NCI-H345 treated with DMSO at 0.1 percent for 48 hours (cell line): ENCODE data around the gene TMED9.
"Not testable (repeated sequence)": the region's sequence is repeated elsewhere in the genome, so short reads cannot be mapped to it uniquely, and the experiment has no call there.

Experiments
- DNase-seq: peaks from one replicate; lab custom pipeline; 2025; ENCODE audit not compliant: unreplicated experiment; lab: John Stamatoyannopoulos, UW

TMED9 gene

DNA sequence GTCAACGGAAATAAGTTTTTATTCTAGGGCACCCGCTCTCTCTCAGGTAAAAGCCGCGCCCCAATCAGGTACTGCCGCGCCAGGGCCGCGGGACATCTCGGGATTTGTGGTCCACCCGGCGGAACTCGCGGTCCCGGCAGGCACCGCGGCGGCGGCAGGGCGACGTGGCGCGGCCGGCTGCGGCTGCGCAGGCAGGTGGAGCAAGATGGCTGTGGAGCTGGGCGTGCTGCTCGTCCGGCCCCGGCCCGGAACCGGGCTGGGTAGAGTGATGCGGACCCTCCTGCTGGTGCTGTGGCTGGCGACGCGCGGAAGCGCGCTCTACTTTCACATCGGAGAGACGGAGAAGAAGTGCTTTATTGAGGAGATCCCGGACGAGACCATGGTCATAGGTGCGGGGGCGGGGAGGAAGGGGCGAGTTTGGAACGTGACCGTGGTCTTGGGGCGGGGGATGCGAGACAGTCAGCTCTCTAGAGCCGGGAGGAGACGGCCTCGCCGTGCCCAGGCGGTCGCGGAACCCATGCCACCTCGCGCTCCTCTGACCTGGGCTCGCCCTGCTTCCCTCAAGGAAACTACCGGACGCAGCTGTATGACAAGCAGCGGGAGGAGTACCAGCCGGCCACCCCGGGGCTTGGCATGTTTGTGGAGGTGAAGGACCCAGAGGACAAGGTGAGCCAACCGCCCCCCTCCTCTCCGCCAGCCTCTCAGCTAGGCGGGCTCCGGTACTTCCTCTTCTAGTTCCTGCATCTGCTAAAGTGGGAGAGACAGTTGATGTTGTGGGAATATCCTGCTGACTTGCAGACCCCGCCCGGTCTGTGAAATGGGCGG lies at the start of gene TMED9:
TMED9 (plus strand) TSS at position 194 of the 825 bp plus-strand sequence; CDS start at position 206, 12 bp downstream.
- DNase-seq: peak; percentile 90

DNA sequence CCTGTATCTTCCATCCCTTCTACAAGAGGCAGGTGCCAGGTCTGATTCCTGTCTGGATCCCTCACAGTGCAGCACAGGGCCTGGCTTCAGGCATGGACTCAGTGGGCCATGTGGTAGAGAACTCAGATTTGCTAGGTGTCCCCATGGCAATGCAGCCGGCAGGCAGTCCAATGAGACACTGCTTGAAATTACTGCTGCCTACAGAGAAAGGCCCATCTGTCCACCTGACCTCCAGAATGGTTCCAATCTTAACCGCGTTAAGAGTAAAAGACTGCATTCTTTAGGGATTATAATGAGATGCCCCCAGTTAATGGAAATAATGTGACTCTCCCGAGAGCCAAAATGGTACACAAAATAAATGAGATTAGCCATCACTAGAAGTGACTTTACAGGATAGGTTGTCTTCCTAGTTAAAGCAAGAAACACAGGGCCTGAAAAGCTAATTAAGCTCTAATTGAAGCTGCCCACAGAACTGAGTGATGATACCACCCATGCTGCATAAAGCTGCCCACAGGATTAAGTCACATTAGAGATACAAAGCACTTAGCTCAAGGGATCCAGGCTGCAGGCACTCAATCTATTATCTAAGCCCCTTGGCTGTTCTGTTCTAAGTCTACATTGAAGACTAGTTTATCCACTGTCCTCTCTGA lies 49.1 kb upstream of the TMED9 start:
- no peak for DNase-seq

DNA sequence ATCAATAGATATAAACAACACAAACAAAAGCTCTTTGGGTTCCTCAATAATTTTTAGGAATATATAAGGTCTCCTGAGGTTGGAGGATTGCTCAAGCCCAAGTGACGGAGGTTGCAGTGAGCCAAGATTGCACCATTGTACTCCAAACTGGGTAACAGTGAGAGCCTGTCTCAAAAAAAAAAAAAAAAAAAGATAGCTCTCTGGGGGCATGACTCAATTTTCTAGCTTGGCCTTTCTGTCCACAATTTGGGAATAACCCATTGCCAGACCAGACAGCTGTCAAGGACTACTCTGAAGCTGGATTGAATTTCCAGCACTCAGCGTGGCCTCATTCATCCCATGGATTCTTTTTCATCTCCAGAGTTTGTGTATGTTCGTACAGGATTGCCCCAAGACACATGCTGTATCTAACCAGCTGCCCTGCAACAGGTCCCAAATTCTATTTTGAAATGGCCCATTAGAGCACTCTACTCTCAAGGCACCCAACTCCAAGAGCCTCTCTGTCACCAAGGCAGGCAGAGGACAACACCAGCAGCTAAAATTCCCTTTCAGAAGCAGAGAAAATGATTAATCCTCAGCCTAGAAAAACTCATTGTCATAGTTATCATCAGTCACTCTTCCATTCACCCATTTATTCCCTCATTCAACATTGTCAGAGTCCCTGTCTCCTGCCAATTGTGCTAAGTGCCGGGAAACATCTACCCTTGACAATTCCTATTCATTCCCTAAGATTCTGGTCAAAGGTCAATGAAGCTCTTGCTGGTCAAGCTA lies 46.3 kb upstream of the TMED9 start:
- DNase-seq: no peak

DNA sequence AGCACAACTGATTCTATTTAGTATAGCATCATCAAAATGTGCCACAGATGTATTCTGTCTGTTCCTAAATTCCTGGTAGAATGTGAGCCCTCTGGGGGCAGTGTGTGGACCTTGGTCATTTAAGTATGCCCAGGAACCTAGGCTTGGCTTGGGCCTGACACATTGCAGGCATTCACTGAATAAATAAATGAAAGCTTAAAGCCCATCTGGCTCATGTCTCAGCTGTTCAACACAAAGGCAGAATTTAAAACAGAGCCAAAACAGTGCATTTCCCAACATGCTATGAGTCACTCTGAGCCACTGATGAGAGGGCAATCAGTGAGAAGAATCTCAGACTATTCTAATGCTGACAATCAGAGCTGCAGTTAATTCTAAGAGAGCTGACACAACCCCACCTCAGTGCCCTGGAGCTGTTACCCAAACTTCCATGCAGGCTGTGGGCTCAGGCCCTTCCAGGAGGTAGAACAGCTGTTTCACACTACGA lies 45.7 kb upstream of the TMED9 start:
- DNase-seq: no peak

DNA sequence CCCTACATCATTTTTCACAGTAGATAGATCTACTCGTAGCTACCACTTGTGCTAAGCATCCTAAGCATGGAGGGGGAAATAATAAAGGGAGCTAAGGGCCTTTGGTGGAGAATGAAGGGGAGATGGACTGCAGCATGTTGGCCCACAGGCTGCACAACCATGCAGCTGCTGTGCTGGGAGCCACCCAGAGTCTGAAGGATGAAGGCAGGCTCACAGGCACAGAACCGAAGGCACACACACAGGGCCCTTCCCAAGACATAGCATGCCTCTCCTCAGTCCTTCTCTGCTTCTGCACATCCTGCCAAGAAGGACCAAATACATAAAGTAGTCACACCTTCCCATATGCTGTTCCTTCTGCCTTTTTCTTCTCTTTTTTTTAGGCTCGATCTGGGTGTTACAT lies 44.3 kb upstream of the TMED9 start:
- DNase-seq: no peak

DNA sequence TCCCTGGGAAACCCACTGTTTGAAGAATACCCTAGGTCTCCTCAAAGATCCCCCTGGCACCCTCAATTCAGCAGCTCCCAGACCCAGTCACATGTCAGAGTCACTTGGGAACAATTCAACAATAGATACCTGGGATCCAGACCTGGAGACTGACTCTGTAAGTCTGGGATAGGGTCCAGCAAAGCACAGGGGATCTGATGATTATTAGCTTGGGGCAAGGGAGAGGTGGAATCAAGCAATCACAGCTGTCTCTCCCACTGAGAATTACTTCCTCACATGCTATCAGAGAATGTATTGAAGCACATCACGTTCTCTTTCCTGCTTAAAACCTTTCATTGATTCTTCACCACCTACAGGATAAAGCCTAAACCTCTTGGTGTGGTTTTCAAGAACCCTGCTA lies 43.5 kb upstream of the TMED9 start:
- DNase-seq: no peak

DNA sequence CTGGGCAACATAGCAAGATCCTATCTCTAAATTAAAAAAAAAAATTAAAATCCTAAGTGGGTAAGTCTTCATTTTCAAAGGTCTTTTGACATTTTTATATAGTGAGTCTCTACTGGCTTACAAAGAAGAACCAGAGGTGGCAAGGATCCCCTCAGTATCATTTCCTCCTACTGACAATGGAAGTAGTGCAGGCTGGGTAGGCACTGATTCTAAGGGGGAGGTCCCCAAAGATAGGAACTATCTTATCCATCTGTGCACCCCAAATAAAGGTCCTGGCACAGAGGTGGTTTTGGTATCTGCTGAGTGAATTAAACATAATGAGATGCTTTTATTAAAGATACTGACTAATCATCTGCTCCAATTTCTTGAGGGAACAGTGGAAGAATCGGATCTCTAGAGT lies 41.9 kb upstream of the TMED9 start:
- no peak for DNase-seq

DNA sequence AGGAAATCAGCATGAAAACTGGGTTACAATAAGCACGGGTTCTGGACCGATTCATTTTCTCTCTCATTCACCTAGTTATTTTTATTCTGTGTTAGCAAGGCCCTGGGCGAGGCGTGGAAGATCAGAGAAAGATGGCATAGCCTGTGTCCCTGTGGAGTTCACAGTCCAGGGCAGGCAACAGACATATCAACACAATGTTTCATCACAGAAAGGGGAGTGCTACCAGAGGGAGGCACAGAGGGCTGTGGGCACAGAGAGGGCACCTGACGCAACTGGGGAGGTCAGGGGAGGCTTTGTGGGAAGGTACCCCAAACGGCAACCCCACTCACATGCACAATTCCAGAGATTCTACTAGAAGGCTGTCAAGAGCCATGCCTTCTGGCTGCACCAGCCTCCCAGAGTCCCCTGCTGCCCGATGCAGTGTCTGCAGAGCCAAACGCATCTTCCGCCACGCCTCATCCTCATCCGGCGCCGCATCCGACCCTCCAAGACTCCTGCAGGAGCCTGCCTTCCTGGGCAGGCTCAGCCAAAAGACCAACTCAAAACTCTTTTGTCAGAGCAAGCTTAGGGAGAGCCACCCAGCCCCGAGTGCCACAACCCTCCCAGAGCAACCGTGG lies 39.1 kb upstream of the TMED9 start:
- DNase-seq: no peak

DNA sequence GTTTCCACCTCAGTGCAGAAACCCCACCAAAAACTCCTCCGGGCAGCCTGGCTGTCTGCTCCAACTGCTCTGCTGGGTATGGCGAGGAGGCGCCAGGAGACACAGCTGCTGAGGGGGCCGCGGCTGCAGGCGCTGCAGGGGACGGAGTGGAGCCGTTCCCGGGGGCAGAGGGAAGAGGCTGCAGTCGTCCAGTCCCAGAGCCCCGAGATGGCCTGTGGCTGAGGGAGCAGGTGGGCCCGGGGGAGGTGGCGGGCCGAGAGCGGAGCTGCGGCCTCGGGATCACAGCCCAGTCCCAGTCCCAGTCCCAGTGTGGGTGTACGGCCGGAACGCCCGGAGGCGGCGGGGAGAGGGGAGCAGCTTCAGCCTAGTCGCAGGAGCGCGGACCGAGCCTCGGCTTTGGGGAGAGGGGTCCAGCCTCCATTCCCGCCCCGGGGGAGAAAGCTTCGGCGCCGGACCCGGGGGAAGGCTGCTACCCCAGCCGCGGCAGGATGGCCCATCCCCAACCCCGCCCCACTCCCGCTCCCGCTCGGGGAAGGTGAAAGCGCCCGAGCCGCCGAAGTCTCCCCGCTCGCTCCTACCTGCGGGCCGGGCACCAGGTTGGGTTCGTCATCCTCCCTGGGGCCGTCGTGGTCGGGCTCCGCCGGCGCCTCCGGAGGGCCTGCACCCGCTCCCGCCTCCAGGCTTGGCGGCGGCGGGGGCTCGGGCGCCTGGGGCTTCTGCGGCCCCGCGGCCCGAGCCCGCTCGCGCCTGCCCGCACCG lies 38.2 kb upstream of the TMED9 start:
- DNase-seq: no peak

DNA sequence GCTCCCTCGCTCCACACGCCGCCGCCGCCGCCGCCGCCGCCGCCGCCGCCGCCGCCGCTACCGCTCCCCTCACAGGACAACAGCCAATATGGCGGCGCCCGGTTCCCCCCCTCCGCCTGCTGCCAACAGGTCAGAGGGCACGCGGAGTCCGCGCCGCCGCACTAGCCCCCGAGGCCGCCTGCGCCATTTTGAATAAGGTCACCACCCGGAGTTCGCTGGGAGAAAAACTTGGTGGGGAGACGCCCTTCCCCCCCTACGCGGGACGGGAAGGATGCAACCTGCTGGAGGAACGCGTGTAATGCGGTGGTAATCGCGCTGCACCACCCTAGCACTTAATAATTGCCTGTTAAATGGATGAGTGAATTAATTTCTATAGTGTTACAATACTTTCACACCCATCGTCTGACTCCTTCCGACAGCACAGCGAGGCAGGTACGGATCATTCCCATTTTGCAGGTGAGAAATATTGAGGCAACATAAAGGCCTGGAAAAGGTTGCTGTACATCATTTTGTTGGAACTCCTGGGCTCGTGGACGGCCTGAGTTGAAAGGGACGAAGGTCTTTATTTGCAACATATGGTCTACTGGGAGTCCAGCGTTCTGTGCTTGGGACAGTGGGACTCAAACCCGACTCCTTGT lies 37.4 kb upstream of the TMED9 start, which contains the start of gene FAM193B:
FAM193B (minus strand) TSS at position 90 of the 638 bp plus-strand sequence. CDS start 105 bp downstream, outside the sequence.
- peak; percentile 82 for DNase-seq

DNA sequence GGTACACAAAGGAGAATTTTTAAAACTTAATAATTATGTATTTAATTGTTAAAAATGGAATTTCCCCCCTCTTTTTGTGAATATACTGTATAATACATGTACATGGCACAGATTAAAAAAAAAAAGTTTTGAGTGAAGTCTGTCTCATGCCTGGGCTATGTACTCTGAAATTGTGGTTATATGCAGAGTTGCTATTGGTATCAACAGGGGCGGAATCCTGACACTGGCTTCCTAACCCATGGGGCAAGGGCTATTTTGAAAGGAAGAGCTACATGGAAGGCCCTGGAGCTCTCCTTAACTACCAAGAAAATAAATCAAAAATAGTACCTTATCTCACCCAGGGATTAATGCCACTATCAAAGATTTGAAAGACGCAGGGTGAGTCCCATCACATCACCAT lies 36.8 kb upstream of the TMED9 start:
- no peak for DNase-seq

DNA sequence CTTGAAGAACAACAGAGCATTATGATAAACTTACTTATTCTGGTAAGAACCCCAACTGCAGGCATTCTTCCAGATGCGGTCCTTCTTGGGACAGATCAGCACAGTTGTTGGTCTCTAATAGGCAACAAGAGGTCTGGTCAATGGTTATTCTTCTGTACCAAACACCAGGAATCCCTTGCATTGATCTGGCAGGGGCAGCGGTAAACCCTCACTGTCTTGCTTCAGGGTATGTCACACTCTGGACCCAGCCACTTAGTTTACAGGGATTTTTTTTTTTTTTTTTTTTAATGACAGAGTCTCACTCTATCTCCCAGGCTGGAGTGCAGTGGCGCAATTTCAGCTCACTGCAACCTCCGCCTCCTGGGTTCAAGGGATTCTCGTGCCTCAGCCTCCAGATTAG lies 36.3 kb upstream of the TMED9 start:
- no peak for DNase-seq

DNA sequence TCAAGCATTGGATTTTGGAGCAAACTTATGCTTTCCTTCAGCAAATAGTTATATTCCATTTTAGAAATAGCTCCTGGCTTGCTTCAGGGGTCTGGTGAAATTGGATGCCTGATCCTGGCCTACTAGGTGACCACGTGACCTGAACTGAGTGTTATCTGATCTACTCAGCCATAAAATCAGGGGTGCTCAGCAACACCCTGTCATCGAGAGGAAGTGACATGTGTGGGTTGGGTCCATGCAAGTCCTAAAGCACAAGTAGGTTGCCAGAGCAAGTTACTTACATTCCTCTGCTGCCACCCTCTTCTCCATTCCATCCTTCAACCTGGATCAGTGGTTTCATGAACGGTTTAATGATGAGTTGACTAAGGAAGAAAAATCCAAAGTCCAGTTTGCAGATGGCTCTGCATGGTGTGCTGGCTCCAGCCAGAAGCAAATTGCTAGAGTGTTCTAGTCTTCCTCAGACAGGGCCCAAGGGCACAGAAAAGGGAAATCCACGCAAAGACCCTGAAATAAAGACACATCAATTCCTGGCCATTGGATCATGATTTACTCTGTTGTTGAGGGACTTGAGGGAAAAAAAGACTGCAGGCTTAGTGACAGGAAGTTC lies 34.9 kb upstream of the TMED9 start:
- DNase-seq: no peak

DNA sequence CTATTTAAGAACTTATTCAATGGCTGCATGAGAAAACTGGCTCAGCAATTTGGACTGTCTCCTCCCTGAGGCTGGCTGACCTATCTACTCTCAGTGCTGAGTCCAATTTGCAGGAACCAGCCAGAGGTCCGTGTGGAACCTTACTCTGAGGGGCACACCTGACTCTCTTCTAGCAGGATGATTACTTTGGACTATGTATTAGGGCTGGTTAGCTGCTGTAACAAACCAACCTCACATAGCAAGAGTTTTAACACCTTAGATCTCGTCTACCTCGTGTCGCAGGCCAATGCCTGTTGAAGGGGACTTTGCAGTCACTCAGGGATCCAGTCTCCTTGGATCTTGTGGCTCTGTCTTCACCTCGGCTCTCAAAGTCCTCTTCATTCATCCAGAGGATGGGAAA lies 34.2 kb upstream of the TMED9 start:
- no peak for DNase-seq

DNA sequence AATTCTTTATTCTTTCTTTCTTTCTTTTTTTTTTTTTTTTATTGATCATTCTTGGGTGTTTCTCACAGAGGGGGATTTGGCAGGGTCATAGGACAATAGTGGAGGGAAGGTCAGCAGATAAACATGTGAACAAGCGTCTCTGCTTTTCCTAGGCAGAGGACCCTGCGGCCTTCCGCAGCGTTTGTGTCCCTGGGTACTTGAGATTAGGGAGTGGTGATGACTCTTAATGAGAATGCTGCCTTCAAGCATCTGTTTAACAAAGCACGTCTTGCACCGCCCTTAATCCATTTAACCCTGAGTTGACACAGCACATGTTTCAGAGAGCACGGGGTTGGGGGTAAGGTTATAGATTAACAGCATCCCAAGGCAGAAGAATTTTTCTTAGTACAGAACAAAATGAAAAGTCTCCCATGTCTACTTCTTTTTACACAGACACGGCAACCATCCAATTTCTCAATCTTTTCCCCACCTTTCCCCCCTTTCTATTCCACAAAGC lies 32.5 kb upstream of the TMED9 start:
- not testable (repeated sequence) for DNase-seq

DNA sequence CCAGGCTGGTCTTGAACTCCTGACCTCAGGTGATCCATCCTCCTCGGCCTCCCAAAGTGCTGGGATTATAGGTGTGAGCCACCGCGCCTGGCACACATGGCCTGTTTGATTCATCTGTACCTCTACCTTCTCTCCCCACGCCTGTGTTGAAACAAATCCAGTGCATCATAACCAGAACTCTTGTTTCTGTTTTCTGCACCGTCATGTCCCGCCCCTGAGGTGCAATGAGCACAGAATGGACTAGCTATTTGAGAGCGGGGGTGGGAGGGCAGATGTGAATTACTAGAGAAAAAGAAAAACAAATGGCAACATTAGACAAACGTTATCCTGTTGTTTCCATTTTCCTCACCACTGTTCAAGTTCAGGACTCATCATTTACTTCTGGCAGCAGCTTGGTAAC lies 27.0 kb upstream of the TMED9 start:
- no peak for DNase-seq

DNA sequence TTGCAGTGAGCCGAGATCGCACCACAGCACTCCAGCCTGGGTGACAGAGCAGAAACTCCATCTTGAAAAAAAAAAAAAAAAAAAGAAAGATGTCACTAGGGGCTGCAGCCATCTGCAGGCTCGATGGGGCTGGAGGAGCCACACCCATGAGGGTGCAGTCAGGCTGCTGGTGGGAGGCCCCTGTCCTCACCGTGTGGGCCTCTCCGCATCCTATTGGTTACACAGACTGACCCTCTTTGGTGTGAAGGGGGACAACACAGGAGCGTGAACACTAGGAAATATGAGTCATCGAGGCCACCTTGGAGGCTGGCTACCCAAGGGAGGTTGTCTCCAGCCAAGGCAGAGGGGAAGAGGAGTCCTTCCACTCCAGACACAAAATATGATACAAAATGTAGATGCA lies 23.7 kb upstream of the TMED9 start:
- no peak for DNase-seq

DNA sequence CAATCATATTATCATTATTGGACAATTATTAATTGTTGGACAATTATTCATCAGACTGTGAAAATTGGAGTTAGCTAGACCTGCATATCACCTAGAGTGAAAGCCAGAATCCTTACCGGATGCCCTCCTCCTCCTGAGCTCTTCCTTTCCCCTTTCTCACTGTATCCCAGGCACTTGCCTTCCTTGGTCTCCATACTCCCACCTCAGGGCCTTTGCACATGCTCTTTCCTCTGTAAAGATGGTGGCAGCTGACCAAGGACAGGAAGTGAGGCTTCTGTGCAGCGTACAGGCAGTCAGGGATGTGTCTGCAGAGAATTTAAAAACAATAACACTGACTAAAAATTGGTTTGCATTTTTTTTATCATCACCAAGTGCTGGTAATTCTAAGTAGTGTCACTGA lies 22.1 kb upstream of the TMED9 start:
- DNase-seq: no peak

DNA sequence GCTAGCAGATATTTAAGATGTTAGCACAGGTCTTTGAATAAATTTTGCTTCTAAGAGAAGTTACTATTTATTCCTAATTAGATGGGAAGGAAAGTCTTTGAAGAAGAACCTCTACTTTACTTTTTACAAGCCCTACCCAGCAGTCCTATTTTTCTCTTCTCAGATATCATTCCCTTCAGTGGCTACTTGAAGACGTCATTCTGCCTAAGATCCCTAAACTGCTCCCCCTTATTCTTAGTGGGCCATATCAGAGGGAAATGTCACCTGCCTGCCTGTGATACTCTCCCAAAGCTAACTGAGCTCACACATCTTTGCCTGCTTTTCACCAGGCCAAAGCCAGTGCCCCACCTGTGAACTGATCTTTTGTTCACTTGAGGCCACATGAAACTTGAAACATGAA lies 16.5 kb upstream of the TMED9 start:
- no peak for DNase-seq
